AG04450 (cell line): ENCODE results near the gene GSTM3. TPM values are rescaled to one million over a fixed set of nuclear protein-coding genes. Genes with fewer than 3 reads are reported as not detected.

Experiments
- polyA plus RNA-seq: library from polyadenylated mRNA; depleted of rRNA; stranded (reverse); fragments of >200 nt; gene quantifications from 2 replicates; pipeline ENCODE4 v1.2.3, GENCODE V29; 2011; rRNA removed

Gene GSTM3
- polyA plus RNA-seq, 1 experiment: 299 TPM

Other genes starting within 250 kb of the GSTM3 start
- 5.0 and 5.4 TPM in 2 replicates for gene CYB561D1, start 246.9 kb downstream of the GSTM3 start, polyA plus RNA-seq
- gene AMIGO1, start 231.3 kb downstream of the GSTM3 start, polyA plus RNA-seq: 1.5 and 2.3 TPM in 2 replicates
- not detected in 2 replicates for gene GPR61, start 201.2 kb downstream of the GSTM3 start, polyA plus RNA-seq
- gene GNAI3, start 192.4 kb downstream of the GSTM3 start, polyA plus RNA-seq: 10.2 and 14.8 TPM in 2 replicates
- gene GNAT2, start 121.4 kb downstream of the GSTM3 start, polyA plus RNA-seq: 0.06 TPM in 1 of 2 replicates, not detected in the other
- gene AMPD2, start 121.2 kb downstream of the GSTM3 start, polyA plus RNA-seq: 35.4 and 54.2 TPM in 2 replicates
- 62.6 and 64.1 TPM in 2 replicates for gene GSTM4, start 84.9 kb downstream of the GSTM3 start, polyA plus RNA-seq
- gene GSTM2, start 73.0 kb downstream of the GSTM3 start, polyA plus RNA-seq: 90.2 and 93.8 TPM in 2 replicates
- 1.6 and 1.8 TPM in 2 replicates for gene GSTM1, start 53.2 kb downstream of the GSTM3 start, polyA plus RNA-seq
- 11.6 and 12.5 TPM in 2 replicates for gene GSTM5, start 28.8 kb downstream of the GSTM3 start, polyA plus RNA-seq
- not detected in 2 replicates for gene EPS8L3, start 22.9 kb upstream of the GSTM3 start, polyA plus RNA-seq
- 70.1 and 84.1 TPM in 2 replicates for gene CSF1, start 169.8 kb upstream of the GSTM3 start, polyA plus RNA-seq
- 120 and 133 TPM in 2 replicates for gene AHCYL1, start 243.7 kb upstream of the GSTM3 start, polyA plus RNA-seq